Omental fat pad (tissue), 4 donors: ENCODE data around the gene TLR10. TPM values are rescaled to one million over a fixed set of nuclear protein-coding genes. Genes with fewer than 3 reads are reported as not detected.

ENCODE experiments used
- ATAC-seq: fragments of 150-250 bp; one replicate; pipeline ENCODE4 v1.9.1; 2016; ENCODE audit warnings: mild to moderate bottlenecking, moderate library complexity; ENCODE audit not compliant: low FRiP score
- DNase-seq: peaks from one replicate; pipeline ENCODE4 v3.0.0-alpha.2; 2019; ENCODE audit warnings: low spot score
- small RNA-seq: library from RNA; depleted of rRNA; stranded (forward); fragments of <200 nt; gene quantifications from one replicate; pipeline ENCODE3, GENCODE V24; 2016
- total RNA-seq, 4 donors: library from RNA; depleted of rRNA; stranded (reverse); fragments of >200 nt; gene quantifications; one replicate each; pipeline ENCODE4 v1.1.0, GENCODE V29; 2016
- TF ChIP-seq, protein P1 (sequence below), 3 donors: fragments of 450-650 bp; IDR thresholded peaks; one replicate each; pipeline ENCODE4 v1.5.1; 2016 to 2017; ENCODE audit warnings: antibody characterized with exemption in 3 of 3, mild to moderate bottlenecking in 3 of 3, moderate library complexity in 2 of 3

Gene TLR10
- total RNA-seq, 4 donors from 2014 or later, result 0.12 to 2.5 (median 0.33) TPM

DNA sequence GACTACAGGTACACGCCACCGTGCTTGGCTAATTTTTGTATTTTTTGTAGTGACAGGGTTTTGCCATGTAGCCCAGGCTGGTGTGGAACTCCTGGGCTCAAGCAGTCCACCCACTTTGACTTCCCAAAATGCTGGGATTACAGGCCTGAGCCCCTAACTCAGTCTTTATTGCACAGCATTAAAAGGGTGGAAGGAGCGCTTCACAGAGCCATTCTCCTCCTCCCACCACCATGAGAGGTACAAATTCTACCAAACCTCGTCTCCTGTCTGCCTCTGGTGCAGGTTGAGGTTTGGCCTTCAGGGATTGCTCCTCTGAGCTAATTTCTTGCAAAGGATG, 52.3 kb downstream of the TLR10 start:
- TF ChIP-seq, protein P1, sequence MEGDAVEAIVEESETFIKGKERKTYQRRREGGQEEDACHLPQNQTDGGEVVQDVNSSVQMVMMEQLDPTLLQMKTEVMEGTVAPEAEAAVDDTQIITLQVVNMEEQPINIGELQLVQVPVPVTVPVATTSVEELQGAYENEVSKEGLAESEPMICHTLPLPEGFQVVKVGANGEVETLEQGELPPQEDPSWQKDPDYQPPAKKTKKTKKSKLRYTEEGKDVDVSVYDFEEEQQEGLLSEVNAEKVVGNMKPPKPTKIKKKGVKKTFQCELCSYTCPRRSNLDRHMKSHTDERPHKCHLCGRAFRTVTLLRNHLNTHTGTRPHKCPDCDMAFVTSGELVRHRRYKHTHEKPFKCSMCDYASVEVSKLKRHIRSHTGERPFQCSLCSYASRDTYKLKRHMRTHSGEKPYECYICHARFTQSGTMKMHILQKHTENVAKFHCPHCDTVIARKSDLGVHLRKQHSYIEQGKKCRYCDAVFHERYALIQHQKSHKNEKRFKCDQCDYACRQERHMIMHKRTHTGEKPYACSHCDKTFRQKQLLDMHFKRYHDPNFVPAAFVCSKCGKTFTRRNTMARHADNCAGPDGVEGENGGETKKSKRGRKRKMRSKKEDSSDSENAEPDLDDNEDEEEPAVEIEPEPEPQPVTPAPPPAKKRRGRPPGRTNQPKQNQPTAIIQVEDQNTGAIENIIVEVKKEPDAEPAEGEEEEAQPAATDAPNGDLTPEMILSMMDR (IDR thresholded peaks at IDR 0.05), result no peak
- DNase-seq (no peak), ATAC-seq (no peak)

DNA sequence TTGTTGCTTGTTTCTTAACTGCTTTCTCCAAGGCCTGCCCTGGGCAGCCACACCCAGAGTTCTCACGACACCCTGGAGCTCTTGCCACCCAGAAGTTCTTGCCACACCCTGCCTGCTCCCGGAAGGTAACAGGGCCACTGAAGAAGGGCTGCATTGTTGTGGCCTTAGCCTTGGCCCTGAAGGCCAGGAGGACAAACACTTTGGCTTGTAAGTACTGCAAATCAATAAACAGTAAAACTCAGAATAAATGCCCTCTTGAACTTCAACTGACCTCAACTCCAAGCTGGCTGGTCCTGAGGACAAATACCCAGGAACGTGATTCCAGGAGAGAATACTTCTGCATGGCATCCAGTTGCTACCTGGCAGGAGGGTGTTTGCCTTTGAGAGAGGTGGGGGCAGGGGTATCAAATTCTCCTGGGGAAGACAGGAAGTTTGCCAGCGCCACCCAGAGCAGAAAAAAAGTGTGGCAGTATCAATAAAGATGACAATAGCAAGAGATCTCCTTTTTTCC, 54.1 kb downstream of the TLR10 start:
- TF ChIP-seq, protein P1 (IDR thresholded peaks at IDR 0.05), result no peak
- ATAC-seq, result no peak

DNA sequence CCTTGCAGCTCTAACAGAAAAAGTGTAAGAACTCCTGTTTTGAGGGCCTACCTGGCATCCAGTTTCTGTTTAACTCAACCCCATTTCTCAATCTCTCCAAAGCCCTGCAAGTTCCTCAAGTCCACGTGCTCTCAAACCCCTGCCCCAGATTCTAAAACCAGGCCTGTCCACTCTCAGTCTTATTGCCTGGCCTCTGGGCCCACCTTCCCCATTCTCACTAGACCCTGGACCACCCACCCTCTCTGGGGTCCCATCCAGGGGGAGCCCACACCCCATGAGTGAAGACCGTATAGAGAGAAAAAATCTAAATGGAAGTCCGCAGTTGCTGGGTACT, 58.3 kb downstream of the TLR10 start:
- no peak for DNase-seq
- no peak for ATAC-seq
- TF ChIP-seq, protein P1 (IDR thresholded peaks at IDR 0.05), result no peak

More for the DNA sequence above, 54.1 kb downstream of the TLR10 start:
- no peak for DNase-seq

DNA sequence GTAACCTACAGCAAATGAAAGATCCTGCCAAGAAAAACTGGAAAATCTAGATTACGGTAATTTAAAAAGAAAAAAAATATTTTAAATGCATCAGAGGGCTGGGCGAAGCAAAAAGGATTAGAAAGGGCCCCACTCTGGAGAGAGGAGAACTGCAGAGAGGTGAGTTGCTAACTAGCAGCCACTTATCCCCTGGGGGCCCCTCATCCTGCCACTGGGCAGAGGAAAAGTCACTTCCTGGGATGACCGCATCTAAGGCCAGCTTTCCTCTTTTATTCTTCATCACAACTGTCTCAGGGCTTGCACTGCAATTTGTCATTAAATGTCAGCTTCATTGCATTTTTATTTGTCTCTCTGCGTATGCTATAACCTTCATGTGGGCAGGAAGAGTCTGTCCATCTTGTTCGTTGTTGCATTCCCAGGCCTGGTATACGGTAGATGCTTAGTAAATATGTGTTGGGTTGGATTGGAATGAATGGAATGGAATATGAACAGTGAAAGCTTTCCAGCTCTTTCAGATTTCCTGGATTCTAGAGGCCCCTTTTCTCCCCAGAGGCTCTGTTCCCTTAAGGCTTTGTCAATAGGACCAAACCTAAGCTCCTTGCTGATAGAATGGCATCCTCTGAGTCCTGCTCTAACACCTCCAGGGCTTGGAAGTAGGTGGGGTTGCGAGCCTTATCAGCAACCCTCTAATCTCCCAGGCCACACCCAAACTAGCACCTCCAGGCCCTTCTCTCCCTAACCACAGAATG, 58.9 kb downstream of the TLR10 start:
- TF ChIP-seq, protein P1 (IDR thresholded peaks at IDR 0.05), result no peak
- no peak for DNase-seq
- ATAC-seq, result no peak

DNA sequence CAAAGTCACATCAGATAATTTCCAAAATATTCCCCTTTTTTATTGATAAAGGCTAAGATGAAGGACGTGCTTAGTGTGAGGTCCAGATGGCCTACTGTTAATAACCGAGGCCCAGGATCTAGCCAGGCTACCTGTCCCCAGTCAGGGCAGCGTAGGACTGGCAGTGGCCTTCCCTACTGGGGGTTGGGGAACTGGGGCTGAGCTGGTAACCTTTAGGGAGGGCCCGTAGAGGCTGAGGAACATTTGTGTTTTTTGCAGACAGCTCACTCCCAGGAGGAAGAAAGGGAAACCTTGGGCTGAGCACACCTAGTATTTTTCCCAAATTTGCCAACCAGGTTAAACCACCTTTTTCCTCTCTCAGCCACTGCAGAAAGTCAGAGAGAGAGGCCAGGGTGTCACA, 59.7 kb downstream of the TLR10 start:
- ATAC-seq, result no peak
- DNase-seq, result no peak
- TF ChIP-seq, protein P1 (IDR thresholded peaks at IDR 0.05), result no peak

Small RNA genes lying within 50 kb of the gene (small RNA-seq; reads per million reads assigned to genes)
- gene RNA5SP158, result not detected

Other genes with a start within 250 kb of the TLR10 start
- gene KLF3, start 118.8 kb downstream of the TLR10 start, total RNA-seq, result 10 to 100 TPM; 40.4 to 64.9 (median 53.8) TPM
- 10 to 100 TPM; 17.0 to 35.8 (median 27.1) TPM for gene TLR1, start 21.8 kb upstream of the TLR10 start, total RNA-seq
- 1 to 10 TPM; 4.6 to 9.6 (median 7.1) TPM for gene TLR6, start 73.8 kb upstream of the TLR10 start, total RNA-seq
- 100 to 1,000 TPM in 2 of 4 donors, 10 to 100 TPM in 2; 59.8 to 132 (median 103) TPM for gene FAM114A1, start 84.8 kb upstream of the TLR10 start, total RNA-seq
- gene TMEM156, start 249.4 kb upstream of the TLR10 start, total RNA-seq, result under 1 TPM in 1 of 4 donors, not detected in 3; 0.82 TPM